GM12872 (cell line): ENCODE data around the gene SNRPD1.

Experiments used
- TF ChIP-seq, protein P1 (sequence below): IDR thresholded peaks from 3 replicates; pipeline ENCODE4 v1.5.1; 2011; ENCODE audit warnings: low read depth, mild to moderate bottlenecking, low read length, moderate library complexity; ENCODE audit not compliant: insufficient read depth

Gene SNRPD1

DNA sequence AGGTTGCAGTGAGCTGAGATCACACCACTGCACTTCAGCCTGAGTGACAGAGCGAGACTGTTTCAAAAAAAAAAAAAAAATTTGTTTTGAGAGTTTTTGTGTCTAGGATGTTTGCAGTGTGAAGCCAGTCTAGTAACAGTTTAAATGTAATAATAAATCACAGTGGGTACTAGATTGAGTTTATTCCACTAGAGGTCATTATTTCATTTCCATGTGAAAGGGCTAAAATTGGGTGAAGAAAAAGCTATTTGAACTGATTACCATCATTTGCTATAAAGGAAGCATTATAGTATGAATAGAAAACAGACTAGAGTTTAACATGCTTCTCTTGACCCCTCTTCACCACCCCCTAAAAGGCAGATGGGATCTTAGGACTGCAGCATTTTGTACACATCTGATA, 20.3 kb downstream of the SNRPD1 start:
- TF ChIP-seq, protein P1, sequence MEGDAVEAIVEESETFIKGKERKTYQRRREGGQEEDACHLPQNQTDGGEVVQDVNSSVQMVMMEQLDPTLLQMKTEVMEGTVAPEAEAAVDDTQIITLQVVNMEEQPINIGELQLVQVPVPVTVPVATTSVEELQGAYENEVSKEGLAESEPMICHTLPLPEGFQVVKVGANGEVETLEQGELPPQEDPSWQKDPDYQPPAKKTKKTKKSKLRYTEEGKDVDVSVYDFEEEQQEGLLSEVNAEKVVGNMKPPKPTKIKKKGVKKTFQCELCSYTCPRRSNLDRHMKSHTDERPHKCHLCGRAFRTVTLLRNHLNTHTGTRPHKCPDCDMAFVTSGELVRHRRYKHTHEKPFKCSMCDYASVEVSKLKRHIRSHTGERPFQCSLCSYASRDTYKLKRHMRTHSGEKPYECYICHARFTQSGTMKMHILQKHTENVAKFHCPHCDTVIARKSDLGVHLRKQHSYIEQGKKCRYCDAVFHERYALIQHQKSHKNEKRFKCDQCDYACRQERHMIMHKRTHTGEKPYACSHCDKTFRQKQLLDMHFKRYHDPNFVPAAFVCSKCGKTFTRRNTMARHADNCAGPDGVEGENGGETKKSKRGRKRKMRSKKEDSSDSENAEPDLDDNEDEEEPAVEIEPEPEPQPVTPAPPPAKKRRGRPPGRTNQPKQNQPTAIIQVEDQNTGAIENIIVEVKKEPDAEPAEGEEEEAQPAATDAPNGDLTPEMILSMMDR, result no peak

DNA sequence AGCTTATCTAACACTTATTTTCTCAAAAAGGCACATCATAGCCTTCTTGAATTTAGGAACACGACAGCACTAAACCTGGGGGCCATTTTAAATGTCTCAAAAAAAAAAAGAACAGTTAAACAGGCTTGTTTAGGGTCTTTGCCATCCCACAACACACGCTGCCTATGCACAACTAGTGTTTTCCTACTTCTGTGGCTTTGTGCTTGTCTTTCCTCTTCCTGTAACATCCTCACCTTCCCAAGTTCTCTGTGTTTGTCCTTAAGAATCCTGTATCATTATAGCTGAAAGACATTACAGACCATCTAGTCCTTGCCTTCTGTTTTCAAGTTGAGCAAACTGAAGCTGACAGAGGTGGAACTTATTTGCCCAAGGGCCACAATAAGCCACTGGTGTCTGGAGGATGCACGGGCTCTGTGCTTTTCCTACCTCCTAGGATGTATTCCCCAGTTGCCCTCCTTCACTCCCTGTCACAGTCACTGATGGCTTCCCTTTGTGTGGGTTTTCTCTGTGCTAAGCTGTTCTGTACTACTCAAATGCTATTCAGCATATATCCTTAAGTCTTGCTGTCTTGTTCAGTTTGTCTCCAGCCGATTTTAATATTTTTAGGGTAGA, 22.6 kb downstream of the SNRPD1 start:
- TF ChIP-seq, protein P1, result no peak

DNA sequence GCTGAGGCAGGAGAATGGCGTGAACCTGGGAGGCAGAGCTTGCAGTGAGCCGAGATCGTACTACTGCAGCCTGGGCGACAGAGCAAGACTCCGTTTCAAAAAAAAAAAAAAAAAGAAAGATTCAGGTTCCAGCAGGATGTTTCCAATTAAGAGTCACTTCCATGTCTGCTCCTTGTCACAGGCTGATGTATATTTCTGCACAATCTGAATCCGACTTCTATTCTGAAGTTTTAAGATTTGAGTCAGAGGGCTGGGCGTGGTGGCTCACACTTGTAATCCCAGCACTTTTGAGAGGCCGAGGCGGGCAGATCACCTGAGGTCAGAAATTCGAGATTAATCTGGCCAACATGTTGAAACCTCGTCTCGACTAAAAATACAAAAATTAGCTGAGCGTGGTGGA, 24.7 kb downstream of the SNRPD1 start:
- TF ChIP-seq, protein P1, result no peak

DNA sequence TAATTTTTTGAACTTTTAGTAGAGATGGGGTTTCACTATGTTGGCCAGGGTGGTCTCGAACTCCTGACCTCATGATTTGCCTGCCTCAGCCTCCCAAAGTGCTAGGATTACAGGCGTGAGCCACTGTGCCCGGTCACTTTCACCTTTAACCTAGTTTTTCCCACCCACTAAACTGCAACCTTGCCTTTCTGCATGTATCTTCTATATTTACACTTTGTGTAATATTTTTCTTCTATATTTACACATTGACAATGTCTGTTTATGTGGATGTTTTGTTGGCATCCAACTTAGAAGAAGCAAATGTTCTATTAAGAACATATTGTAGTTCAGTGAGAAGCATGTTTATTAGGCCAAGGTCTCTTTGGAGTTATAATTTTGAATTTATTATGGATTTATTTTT, 26.7 kb downstream of the SNRPD1 start:
- TF ChIP-seq, protein P1, result no peak

DNA sequence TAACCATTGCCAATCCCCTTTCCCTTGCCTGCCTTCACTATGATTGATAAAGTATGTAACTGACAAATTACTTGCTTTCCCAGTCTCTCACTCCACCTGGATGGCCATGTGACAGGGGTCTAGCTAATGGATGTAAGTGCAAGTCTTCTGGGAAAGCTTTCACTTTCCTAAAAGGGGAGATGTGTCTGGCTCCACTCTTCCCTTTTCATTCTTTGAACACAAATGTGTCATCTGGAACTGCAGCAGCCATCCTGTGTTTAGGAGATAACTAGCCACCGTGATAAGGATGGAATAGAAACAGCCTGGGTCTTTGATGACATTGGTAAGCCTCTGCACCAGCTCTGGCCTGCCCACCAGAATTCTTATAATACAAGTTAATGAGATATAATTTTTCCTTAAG, 38.2 kb downstream of the SNRPD1 start:
- TF ChIP-seq, protein P1, result no peak

DNA sequence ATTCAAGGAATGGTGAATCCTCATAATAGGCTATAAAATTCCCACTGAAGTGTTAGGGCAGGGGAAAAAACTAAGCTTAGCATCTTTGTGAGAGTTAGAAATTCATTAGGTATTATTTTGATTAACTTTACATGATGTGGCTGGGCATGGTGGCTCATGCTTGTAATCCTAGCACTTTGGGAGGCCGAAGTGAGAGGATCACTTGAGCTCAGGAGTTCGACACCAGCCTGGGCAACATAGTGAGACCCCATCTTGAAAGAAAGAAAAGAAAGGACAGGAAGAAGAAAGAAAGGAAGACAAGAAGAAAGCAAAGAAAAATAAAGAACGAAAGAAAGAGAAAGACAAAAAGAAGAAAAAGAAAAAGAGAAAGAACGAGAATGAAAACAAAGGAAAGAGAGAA, 40.0 kb downstream of the SNRPD1 start:
- TF ChIP-seq, protein P1, result no peak

DNA sequence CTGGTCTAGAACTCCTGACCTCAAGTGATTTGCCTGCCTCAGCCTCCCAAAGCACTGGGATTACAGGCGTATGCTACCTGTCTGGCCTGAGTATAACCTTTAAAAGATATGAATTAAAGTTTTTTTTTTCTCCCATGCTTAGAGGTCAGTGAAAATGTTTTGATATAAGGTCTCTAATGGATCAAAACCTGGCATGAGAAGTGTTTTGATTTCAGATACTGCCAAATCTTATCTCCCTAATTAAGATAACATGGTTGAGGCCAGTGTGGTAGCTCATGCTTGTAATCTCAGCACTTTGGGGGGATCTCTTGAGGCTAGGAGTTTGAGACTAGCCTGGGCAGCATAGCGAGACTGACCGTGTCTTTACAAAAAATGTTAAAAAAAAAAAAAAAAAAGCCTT, 41.2 kb downstream of the SNRPD1 start:
- TF ChIP-seq, protein P1, result no peak
